BE2C (cell line): ENCODE data around the gene HASPIN.

Experiments
- DNase-seq: peaks from one replicate; pipeline ENCODE4 v3.0.0-alpha.2; 2020
- H3K27me3 ChIP-seq: fragments of 250-450 bp; sonication (Bioruptor Pico); 2 replicates; pipeline ENCODE4 v1.5.1; 2020; ENCODE audit warnings: mild to moderate bottlenecking
- H3K36me3 ChIP-seq: fragments of 250-450 bp; sonication (Bioruptor Pico); 2 replicates; pipeline ENCODE4 v1.5.1; 2020; ENCODE audit warnings: mild to moderate bottlenecking
- H3K4me1 ChIP-seq: fragments of 250-450 bp; sonication (Bioruptor Pico); 2 replicates; pipeline ENCODE4 v1.5.1; 2020
- H3K4me3 ChIP-seq: 2 replicates; pipeline ENCODE4 v1.5.1; 2011; ENCODE audit warnings: low read depth, low read length
- H3K9me3 ChIP-seq: fragments of 250-450 bp; sonication (Bioruptor Pico); 2 replicates; pipeline ENCODE4 v1.5.1; 2020
- CTCF ChIP-seq: IDR thresholded peaks from 2 replicates; pipeline ENCODE4 v1.5.1; 2012; ENCODE audit warnings: mild to moderate bottlenecking, low read depth, low read length

HASPIN gene

GRCh38 chr17:3688852-3689261 lies 34.8 kb upstream of the HASPIN start:
- no peak for TF ChIP-seq CTCF
- H3K4me3 ChIP-seq, result no peak overlapping the region
- H3K27me3 ChIP-seq, result no peaks in the 10 kb centered on the region
- peaks cover 6% of the 10 kb centered on the region; the same call in 1 of the 2 replicates for H3K36me3 ChIP-seq
- no peaks in the 10 kb centered on the region for H3K9me3 ChIP-seq
- no peaks in the 10 kb centered on the region for H3K4me1 ChIP-seq
- DNase-seq, result no peak

GRCh38 chr17:3689262-3690093 lies 34.2 kb upstream of the HASPIN start:
- H3K4me3 ChIP-seq, result no peak overlapping the region
- TF ChIP-seq CTCF, result no peak
- H3K36me3 ChIP-seq, result peaks cover 6% of the 10 kb centered on the region; the same call in 1 of the 2 replicates
- H3K27me3 ChIP-seq, result no peaks in the 10 kb centered on the region
- H3K9me3 ChIP-seq, result no peaks in the 10 kb centered on the region
- no peak for DNase-seq
- no peaks in the 10 kb centered on the region for H3K4me1 ChIP-seq

GRCh38 chr17:3690094-3690715 lies 33.5 kb upstream of the HASPIN start:
- H3K36me3 ChIP-seq, result peaks cover 6% of the 10 kb centered on the region; the same call in 1 of the 2 replicates
- no peak overlapping the region for H3K4me3 ChIP-seq
- H3K27me3 ChIP-seq, result no peaks in the 10 kb centered on the region
- H3K9me3 ChIP-seq, result no peaks in the 10 kb centered on the region
- H3K4me1 ChIP-seq, result no peaks in the 10 kb centered on the region
- TF ChIP-seq CTCF, result no peak
- DNase-seq, result no peak

- Histone ChIP-seq H3K4me3 (no peak overlapping the region), H3K9me3 (no peaks in the 10 kb centered on the region), H3K4me1 (no peaks in the 10 kb centered on the region), H3K36me3 (peaks cover 6% of the 10 kb centered on the region; the same call in 1 of the 2 replicates), H3K27me3 (no peaks in the 10 kb centered on the region)
- DNase-seq, result no peak
- no peak; the same call in 1 of the 2 replicates for TF ChIP-seq CTCF
These were observed 32.1 kb upstream of the HASPIN start for GRCh38 chr17:3691617-3692067.

GRCh38 chr17:3692346-3692745 lies 31.4 kb upstream of the HASPIN start:
- H3K36me3 ChIP-seq, result peaks cover 6% of the 10 kb centered on the region; the same call in 1 of the 2 replicates
- DNase-seq, result no peak
- no peak overlapping the region for H3K4me3 ChIP-seq
- H3K9me3 ChIP-seq, result no peaks in the 10 kb centered on the region
- no peaks in the 10 kb centered on the region for H3K4me1 ChIP-seq
- no peaks in the 10 kb centered on the region for H3K27me3 ChIP-seq
- TF ChIP-seq CTCF, result no peak

- no peak for TF ChIP-seq CTCF
- H3K27me3 ChIP-seq, result no peaks in the 10 kb centered on the region
- H3K4me1 ChIP-seq, result no peaks in the 10 kb centered on the region
- no peak overlapping the region for H3K4me3 ChIP-seq
- H3K36me3 ChIP-seq, result peaks cover 6% of the 10 kb centered on the region; the same call in 1 of the 2 replicates
- H3K9me3 ChIP-seq, result no peaks in the 10 kb centered on the region
- DNase-seq, result no peak
These were observed 30.6 kb upstream of the HASPIN start for GRCh38 chr17:3693141-3693540.
